Measurements from ENCODE around the gene RABIF.
"Not testable (repeated sequence)": the region's sequence is repeated elsewhere in the genome, so short reads cannot be mapped to it uniquely, and the experiment has no call there.

RABIF gene

GRCh38 chr1:202829223-202829622 is 59.7 kb downstream of the RABIF start:
- DNase-seq: not testable (repeated sequence)
